Prostate gland (tissue), 2 donors: ENCODE measurements around the gene ZFHX3.

Experiments
- POLR2A ChIP-seq: fragments of 450-650 bp; IDR thresholded peaks from one replicate; pipeline ENCODE4 v1.6.1; 2016; ENCODE audit warnings: antibody characterized with exemption, mild to moderate bottlenecking
- POLR2AphosphoS5 ChIP-seq: sonication (generic); formaldehyde crosslinking; IDR thresholded peaks from one replicate; pipeline ENCODE4 v1.6.1; 2017; ENCODE audit warnings: antibody characterized with exemption
- TF ChIP-seq, protein P1 (sequence below), 4 experiments: fragments of 200-600 bp in 2 of 4; fragments of 450-650 bp in 2 of 4; sonication (generic) in 2 of 4; IDR thresholded peaks; 1 replicate in 3 of 4; 2 replicates in 1 of 4; pipeline ENCODE4 v1.5.1; 2016 to 2019; ENCODE audit warnings: antibody characterized with exemption in 4 of 4, mild to moderate bottlenecking in 2 of 4, moderate library complexity in 2 of 4

DNA sequence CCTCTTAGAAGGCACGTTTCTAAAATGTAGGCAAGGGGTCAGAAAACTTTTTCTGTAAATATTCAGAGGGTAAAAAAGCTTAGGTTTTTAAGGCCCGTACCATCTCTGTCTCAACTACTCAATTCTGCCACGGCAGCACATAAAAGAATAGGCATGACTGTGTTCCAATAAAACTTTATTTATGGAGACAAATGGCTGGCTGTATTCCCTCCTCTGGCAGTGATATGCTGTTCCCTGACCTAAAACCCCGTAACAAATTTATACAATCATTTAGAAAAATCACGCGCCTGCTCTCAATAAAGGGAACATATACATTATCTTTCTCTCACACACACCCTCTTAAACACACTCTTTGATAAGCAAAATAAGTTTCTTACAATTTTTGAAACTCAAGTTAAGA lies 138.7 kb downstream of the ZFHX3 start:
- TF ChIP-seq, protein P1, sequence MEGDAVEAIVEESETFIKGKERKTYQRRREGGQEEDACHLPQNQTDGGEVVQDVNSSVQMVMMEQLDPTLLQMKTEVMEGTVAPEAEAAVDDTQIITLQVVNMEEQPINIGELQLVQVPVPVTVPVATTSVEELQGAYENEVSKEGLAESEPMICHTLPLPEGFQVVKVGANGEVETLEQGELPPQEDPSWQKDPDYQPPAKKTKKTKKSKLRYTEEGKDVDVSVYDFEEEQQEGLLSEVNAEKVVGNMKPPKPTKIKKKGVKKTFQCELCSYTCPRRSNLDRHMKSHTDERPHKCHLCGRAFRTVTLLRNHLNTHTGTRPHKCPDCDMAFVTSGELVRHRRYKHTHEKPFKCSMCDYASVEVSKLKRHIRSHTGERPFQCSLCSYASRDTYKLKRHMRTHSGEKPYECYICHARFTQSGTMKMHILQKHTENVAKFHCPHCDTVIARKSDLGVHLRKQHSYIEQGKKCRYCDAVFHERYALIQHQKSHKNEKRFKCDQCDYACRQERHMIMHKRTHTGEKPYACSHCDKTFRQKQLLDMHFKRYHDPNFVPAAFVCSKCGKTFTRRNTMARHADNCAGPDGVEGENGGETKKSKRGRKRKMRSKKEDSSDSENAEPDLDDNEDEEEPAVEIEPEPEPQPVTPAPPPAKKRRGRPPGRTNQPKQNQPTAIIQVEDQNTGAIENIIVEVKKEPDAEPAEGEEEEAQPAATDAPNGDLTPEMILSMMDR (IDR thresholded peaks at IDR 0.05) = no peak
- no peak for TF ChIP-seq POLR2A
- no peak for TF ChIP-seq POLR2AphosphoS5
